GM18505 (cell line): ENCODE results near the gene FLNB.

Experiments used
- ATAC-seq: cut with Tn5 transposase; IDR thresholded peaks from one replicate; pipeline ENCODE4 v1.9.1; 2021; ENCODE audit not compliant: unreplicated experiment
- POLR2A ChIP-seq: IDR thresholded peaks from 4 replicates; pipeline ENCODE4 v1.6.1; 2011; ENCODE audit warnings: borderline replicate concordance; ENCODE audit not compliant: insufficient read depth, insufficient read length; ENCODE audit errors: extremely low read depth

FLNB gene

DNA sequence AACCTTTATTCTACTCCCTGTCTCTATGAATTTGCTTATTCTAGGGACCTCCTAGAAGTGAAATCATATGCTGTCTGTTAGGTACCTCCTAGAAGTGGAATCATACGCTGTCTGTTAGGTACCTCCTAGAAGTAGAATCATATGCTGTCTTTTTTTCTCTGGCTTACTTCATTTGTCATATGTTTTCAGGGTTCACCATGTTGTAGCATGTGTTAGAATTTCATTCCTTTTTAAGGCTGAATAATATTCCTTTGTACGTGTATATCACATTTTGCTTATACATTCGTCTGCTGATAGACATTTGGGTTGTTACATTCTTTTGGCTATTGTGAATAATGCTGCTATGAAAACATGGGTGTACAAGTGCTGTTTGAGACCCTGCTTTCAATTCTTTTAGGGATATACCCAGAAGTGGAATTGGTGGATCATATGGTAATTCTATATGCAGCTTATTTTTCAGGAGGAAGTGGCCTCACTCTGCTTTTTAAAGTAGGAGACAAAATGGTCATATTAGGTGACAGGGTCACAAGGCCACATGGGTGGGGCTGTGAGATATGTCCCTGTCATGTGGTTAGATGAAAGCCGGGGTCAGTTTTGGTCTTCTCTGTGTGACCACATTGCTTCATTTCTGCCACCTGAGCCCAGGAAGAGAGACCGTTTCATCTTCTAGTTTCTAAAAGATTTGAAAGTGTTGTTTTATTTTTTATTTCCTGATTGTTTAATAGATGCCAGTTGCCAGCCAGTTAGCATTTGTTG is 76.7 kb downstream of the FLNB start:
- no peak for TF ChIP-seq POLR2A
- ATAC-seq = no peak

GRCh38 chr3:58085616-58086015 is 77.4 kb downstream of the FLNB start:
- no peak for ATAC-seq
- TF ChIP-seq POLR2A = no peak

DNA sequence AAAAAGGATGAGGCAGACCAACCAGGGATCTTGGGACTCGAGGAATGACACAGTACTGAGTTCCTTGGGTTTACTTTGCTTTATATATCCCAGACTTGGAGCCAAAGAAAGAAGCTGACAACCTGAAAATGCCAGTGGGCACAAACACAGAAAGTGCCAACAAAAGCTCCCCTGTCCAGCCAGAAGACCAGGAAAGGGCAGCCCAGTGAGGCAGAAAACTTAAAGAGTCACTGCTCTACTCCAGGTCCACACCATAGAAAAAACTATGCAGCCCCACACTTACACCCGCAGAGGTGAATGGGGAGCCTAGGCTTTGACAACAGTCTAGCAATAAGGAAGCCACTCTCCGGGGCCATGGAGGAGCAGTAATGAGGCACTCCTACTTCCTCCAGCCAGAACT is 80.3 kb downstream of the FLNB start:
- ATAC-seq = no peak
- no peak for TF ChIP-seq POLR2A

DNA sequence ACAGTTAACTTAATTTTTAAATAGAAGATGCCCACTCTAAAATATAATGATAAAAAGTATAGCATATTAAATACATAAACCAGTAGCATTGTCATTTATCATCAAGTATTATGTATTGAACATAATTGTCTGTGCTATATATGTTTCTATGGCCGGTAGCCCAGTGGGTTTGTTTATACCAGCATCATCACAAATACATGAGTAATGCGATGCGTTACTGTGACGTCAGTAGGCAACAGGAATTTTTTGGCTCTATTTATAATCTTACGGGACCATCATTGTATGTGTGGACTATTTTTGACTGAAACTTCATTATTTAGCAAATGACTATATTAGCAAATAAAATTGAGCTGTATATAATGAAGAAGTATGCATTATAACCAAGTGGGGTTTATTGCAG is 82.1 kb downstream of the FLNB start:
- TF ChIP-seq POLR2A = no peak
- ATAC-seq = no peak

GRCh38 chr3:58092521-58092920 is 84.3 kb downstream of the FLNB start:
- no peak for ATAC-seq

DNA sequence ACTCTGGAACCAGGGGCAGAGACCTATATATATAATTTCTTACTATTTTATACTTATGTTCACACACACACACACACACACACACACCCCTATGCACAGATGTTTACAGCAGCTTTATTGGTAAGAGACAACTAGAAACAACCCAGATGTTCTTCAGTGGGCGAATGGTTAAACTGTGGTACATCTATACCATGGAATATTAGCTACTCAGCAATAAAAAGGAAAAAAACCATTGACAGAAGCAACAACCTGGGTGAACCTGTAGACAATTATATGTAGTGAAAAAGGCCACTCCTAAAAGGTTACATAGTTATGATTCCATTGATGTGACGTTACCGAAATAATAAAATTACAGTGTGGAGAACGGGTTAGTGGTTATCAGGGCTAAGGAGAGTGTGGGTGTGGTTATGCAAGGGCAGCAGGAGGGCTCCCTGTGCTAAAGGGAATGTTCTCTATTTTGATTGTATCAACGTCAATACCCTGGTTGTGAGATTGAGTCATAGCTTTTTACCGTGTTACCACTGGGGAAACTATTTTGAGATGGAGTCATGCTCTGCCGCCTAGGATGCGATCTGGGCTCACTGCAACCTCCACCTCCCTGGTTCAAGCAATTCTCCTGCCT is 85.5 kb downstream of the FLNB start:
- no peak for TF ChIP-seq POLR2A
- no peak for ATAC-seq

More at GRCh38 chr3:58092521-58092920, 84.3 kb downstream of the FLNB start:
- TF ChIP-seq POLR2A = no peak

DNA sequence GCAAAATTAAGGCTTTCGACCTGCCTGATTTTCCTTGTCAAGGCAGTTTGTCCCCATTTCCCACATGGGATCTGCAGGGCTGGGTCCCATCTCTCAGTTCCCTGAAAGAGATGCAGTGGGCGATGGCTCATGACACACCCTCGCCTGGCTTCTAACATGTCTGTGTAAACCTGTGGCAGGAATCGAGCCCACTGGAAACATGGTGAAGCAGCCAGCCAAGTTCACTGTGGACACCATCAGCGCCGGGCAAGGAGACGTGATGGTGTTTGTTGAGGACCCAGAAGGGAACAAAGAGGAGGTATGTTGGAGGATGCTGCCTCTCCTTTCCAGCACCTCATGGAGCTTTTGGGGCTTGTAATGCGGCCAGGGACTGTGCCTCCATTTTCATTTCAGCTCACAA is 86.4 kb downstream of the FLNB start:
- no peak for TF ChIP-seq POLR2A
- no peak for ATAC-seq

DNA sequence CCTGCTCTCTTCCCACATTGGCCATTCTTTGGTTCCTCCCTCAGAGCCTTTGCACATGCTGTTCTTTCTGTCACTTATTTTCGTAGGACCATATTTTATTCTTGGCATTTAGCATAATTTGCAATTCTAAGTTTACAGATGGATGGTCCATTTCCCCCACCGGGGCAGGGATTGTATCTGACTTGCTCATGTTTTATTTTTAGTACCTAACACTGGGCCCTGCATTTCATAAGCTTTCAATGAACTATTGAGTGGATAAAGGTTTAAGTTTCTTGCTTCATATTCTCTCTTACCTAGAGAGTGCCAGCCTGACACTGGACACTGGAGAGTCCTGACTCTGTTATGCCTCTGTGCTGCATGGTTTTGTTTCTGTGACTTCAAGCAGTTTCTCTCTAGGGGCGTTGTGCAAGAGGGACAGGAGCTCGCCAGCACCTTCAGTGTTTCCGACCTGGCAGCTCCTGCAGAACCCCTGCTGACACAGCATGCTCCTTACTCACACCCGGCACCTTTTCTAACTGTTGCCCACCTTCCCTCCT is 87.4 kb downstream of the FLNB start:
- no peak for TF ChIP-seq POLR2A
- no peak for ATAC-seq

GRCh38 chr3:58098531-58098930 is 90.3 kb downstream of the FLNB start:
- no peak for TF ChIP-seq POLR2A
- no peak for ATAC-seq

- TF ChIP-seq POLR2A = no peak
- ATAC-seq = no peak
Measured at GRCh38 chr3:58099865-58100264, 91.6 kb downstream of the FLNB start.

DNA sequence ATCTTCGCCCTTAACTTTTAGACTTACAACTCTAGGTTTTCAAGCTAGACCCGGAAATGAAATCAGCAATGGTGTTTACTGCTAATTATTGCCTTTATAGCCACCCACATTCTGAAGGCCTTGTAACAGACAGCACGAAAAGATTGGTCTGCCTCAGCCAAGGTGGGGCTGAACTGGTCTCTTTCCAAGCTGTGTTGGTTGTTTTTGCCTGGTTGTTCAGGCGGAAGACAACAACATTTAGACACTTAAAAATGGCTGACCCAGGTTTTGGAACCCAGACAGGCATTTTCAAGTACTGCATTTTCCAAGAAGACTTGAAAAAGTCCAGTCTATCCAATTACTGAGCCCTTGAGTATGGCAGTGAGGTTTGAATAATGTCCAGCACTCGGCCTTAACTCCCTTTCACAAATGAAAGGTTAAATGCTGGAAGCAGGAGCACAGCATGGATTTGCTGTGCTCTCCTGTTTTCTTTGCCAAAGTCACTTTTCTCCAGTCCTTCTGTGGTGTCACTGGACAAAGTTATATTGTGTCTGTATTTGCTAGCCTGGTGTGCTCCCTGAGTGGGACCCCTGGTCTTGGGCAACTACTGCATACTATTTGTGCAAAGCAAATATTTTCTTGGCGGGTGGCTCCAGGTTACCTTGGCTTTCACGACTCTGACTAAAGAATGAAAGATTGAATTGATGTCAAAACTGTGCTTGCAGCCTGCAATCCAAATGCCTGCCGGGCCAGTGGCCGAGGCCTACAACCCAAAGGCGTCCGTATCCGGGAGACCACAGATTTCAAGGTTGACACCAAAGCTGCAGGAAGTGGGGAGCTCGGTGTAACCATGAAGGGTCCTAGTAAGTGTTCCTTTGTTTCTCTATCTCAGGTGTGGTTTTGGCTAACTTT is 93.5 kb downstream of the FLNB start:
- ATAC-seq = no peak
- TF ChIP-seq POLR2A = no peak

GRCh38 chr3:58102390-58102750 is 94.1 kb downstream of the FLNB start:
- no peak for ATAC-seq
- no peak for TF ChIP-seq POLR2A

GRCh38 chr3:58102976-58103451 is 94.8 kb downstream of the FLNB start:
- no peak for ATAC-seq
- TF ChIP-seq POLR2A = no peak
